Measurements from ENCODE around the gene CYP39A1.

CYP39A1 gene

GRCh38 chr6:46637145-46637544, 15.5 kb downstream of the CYP39A1 start:
- FAIRE-seq = no peak
- no peak for DNase-seq (ENCODE audit: insufficient read length, low spot score)

GRCh38 chr6:46635462-46635861, 17.2 kb downstream of the CYP39A1 start:
- no peak for TF ChIP-seq CTCF (IDR thresholded peaks at IDR 0.05; ENCODE audit: insufficient read depth, missing control alignments)
- no peak for DNase-seq (ENCODE audit: insufficient read length, low spot score)
- no peak for FAIRE-seq

More at GRCh38 chr6:46637145-46637544, 15.5 kb downstream of the CYP39A1 start:
- TF ChIP-seq CTCF (IDR thresholded peaks at IDR 0.05; ENCODE audit: insufficient read depth, missing control alignments) = no peak

GRCh38 chr6:46632053-46632452, 20.6 kb downstream of the CYP39A1 start:
- TF ChIP-seq CTCF (IDR thresholded peaks at IDR 0.05; ENCODE audit: insufficient read depth, missing control alignments) = no peak

GRCh38 chr6:46629691-46630090, 22.9 kb downstream of the CYP39A1 start:
- no peak for FAIRE-seq
- no peak for TF ChIP-seq CTCF (IDR thresholded peaks at IDR 0.05; ENCODE audit: insufficient read depth, missing control alignments)

More at GRCh38 chr6:46632053-46632452, 20.6 kb downstream of the CYP39A1 start:
- DNase-seq (ENCODE audit: insufficient read length, low spot score) (no peak), FAIRE-seq (no peak)

GRCh38 chr6:46628976-46629375, 23.6 kb downstream of the CYP39A1 start:
- TF ChIP-seq CTCF (IDR thresholded peaks at IDR 0.05; ENCODE audit: insufficient read depth, missing control alignments) = no peak
- FAIRE-seq = no peak

More at GRCh38 chr6:46629691-46630090, 22.9 kb downstream of the CYP39A1 start:
- no peak for DNase-seq (ENCODE audit: insufficient read length, low spot score)

GRCh38 chr6:46628498-46628897, 24.1 kb downstream of the CYP39A1 start:
- no peak for DNase-seq (ENCODE audit: insufficient read length, low spot score)
- no peak for TF ChIP-seq CTCF (IDR thresholded peaks at IDR 0.05; ENCODE audit: insufficient read depth, missing control alignments)
- FAIRE-seq = no peak

More at GRCh38 chr6:46628976-46629375, 23.6 kb downstream of the CYP39A1 start:
- no peak for DNase-seq (ENCODE audit: insufficient read length, low spot score)

GRCh38 chr6:46626976-46627375, 25.6 kb downstream of the CYP39A1 start:
- DNase-seq (ENCODE audit: insufficient read length, low spot score) (no peak), FAIRE-seq (no peak)
- TF ChIP-seq CTCF (IDR thresholded peaks at IDR 0.05; ENCODE audit: insufficient read depth, missing control alignments) = no peak
